GM21381 (cell line): ENCODE measurements around the gene GTPBP6.
"Not testable (repeated sequence)": the region's sequence is repeated elsewhere in the genome, so short reads cannot be mapped to it uniquely, and the experiment has no call there.

Source experiments
- ATAC-seq: cut with Tn5 transposase; IDR thresholded peaks from one replicate; pipeline ENCODE4 v1.9.1; 2021; ENCODE audit warnings: mild to moderate bottlenecking, moderate library complexity; ENCODE audit not compliant: unreplicated experiment

The GTPBP6 gene

DNA sequence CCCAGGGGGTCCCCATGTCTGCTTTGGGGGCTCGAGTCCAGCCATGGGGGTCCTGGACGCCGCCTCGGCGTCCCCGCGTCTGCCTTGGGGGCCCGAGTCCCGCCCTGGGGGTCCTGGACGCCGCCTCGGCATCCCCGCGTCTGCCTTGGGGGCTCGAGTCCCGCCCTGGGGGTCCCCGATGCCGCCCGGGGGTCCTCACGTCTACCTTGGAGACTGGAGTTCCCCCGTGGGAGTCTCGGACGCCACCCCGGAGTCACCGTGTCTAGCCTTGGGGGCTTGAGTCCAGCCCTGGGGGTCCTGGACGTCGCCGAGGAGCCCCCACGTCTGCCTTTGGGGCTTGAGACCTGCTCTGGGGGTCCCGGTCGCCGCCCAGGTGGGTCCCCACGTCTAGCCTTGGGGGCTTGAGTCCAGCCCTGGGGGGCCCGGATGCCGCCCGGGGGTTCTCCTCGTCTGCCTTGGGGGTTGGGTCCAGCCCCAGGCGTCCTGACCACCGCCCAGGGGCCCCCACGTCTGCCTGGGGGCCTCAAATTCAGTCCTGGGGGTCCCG, 1.1 kb upstream of the GTPBP6 start:
- ATAC-seq = no peak

GRCh38 chrX:318068-318738, 393 bp downstream of the GTPBP6 start:
- ATAC-seq = peak; percentile 57

DNA sequence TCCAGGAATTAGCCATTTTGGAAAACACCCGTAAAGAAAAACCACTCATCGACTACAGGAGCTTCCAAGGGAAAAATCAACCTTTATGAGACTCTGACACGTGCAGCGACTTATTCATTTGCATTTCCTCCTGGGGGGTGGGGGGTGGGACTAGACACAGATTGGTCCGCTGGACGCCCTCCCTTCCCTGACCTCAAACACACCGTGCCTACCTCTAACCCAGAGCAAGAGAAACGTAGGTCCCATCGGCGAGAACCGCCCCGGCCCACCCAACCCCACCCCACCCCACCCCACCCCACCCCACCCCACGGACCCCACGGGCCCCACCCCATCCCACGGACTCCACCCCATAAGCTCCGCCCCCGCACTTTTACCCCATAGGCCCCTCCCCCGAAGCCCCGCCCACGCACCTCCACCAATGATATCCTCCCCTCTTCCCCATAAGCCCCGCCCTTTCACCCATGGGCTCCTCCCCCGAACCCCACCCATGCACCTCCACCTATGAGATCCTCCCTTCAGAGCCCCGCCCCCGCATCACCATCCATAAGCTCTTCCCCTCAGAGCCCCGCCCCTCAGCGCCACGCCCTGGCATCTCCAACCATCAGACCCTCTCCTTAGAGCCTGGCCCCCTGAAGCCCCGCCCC, 1.1 kb downstream of the GTPBP6 start:
- no peak for ATAC-seq

- ATAC-seq = no peak
Observed at GRCh38 chrX:316351-317325, 2.0 kb downstream of the GTPBP6 start.

DNA sequence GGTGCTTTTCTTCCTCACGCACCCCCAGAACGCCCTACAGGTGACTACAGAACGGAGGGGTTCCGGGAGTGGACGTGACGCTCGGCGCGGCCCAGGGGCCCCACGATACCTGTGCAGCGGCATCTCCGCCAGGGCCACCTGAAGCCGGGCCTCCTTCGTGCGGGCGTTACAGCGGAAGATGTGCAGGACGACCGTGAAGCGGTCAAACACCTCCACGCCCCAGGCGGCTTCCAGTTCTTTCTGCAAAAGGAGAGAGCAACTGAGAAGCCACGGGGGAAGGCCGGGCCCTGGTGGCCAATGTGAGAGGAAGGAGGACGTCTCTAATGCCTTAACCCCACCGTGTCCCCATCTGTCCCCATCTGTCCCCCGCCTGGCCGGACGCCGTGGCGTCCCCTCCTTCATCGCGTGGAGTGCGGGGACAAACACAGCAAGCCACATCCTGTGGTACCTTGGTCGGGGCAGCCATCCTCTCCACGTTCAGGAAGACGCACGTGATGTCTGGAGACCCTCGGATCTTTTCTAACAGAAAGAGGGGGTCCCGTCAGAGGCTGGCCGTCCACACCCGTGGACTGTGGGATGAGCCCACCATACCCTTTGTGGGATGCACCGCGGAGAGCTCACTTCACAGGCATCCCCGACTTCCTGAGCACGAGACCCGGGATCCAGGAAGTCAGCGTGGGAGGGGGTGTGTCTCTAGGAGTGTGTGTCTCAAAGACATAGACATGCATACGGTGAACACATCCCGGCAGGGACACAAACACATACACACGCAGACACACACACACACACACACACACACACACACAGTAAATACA, 3.6 kb downstream of the GTPBP6 start:
- ATAC-seq = no peak

DNA sequence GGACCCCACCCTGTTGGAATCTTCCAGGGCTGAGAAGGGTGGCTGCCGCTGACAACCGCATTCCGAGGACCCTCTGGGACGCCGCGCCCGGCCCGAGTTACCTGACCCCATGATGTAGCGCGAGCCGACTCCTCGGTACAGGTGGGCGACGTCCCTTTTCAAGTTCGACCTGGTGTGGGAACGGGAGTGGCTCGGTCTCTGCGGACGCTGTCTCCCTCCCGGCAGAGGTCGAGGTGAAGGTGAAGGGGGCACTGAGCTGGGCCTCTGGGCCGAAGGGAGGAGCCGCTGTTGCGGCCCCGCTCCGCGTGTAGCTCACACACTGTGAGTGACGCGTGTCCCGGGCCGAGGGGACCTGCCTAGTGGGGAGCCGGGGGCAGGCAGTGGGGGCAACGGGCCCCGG, 4.5 kb downstream of the GTPBP6 start:
- ATAC-seq = no peak

- ATAC-seq = no peak
Observed at GRCh38 chrX:313546-313945, 5.0 kb downstream of the GTPBP6 start.

DNA sequence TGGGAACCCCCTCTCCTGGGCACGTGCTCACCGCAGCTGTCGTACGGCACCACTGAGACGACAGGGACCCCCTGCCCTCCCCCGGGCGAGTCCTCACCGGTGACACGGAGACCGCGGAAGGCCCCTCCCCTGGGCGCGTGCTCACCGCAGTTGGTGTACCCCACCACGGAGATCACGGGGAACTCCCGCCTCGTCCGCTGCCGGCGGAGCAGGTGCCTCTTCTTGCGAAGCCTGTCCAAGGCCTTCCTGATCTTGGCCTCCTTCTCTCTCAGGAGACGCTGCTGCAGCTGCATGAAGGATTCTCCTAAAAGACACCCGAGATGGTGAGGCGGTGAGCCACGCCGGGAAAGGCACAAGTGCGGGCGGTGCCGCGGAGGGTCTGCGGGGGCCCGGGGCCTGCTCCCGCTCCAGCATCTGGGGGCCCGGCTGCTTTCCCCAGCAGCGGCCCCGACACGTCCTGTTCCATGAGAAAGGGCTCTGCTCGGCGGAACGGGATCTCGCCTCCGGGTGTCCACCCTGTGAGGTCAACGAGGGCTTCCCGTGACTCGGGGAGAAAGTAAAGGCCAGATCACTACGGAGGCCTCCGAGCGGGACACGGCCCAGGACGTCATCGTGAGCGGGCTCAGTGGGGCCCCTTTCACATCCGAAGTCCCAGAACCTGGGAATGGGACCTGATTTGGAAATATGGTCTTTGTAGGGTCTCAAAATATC, 5.8 kb downstream of the GTPBP6 start:
- ATAC-seq = no peak

DNA sequence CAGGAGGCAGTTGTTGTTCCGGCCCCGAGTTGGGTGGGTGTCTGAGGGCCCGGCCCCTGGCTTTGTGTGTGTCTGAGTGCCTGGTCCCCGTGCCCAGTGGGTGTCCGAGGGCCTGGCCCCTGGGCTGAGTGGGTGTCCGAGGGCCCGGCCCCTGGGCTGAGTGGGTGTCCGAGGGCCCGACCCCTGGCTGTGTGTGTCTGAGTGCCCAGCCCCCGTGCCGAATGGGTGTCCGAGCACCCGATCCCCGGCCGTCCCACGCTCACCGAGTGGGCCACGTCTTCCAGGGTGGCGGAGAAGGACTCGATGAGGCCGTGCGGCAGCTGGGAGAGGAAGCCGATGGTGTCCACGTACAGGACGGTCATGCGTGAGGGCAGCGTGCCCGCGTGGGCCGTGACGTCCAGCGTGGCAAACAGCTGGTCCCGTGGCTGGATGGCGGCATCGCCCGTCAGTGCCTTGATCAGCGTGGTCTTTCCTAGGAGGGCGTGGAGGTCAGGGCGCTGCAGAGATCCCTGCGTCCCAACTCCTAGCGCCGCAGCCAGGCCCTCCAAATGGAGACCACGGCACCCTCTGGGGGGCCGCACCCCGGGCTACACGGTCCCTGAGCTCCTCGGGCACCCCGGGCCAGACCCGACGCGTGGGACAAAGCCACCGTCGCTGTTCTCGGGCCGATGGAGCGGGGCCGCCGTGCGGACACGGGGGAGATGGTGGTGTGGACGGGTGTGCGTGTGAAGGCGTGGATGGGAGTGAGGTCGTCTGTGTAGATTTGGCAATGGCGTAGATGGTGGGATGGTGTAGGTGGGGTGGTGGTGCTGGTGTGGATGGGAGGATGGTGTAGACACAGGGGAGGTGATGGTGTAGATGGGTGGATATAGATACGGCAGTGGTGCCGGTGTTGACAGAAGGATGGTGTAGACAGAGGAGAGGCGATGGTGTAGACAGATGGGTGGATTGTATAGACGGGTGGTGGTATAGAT, 7.2 kb downstream of the GTPBP6 start:
- ATAC-seq = no peak

GRCh38 chrX:310621-311155, 7.9 kb downstream of the GTPBP6 start:
- ATAC-seq = no peak

GRCh38 chrX:308821-309520, 9.6 kb downstream of the GTPBP6 start:
- ATAC-seq = no peak

DNA sequence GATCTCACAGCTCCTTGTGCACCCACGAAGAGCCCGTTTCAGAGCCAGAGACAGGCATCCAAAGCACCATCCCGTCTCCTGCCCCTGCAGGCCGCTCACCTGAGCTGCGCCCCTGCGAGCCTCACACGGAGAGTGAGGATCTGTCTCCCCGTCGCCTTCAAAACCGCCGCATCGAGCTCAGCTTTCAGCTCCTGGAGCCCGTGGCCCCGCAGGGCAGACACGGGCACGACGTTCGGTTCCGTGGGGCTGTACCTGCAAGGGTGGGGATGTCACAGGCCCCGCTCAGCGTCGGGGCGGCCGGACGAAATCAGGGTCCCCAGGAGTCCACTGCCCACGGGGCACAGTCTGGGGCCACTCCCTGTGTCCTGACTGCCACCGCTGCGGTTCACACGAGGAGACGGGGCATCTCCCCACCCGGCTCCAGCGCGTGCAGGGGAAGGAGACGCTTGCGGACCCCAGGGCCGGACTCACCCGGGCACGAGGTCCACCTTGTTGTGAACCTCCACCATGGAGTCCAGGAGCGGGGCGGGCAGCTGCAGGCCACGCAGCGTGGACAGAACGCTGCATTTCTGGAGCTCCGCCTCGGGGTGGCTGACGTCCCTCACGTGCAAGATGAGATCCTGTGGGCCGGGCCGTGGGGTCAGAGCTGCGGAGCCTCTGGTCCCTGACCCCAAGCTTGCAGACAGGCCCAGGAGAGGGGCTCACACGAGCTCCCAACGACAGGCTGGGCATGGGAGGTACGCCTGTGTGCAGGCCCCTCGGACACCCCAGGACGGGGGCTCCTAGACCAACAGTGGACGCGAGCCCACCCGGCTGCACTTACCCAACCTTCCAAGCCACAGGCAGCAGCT, 11.1 kb downstream of the GTPBP6 start:
- no peak for ATAC-seq

- not testable (repeated sequence) for ATAC-seq
Observed at GRCh38 chrX:306614-307251, 11.9 kb downstream of the GTPBP6 start.

DNA sequence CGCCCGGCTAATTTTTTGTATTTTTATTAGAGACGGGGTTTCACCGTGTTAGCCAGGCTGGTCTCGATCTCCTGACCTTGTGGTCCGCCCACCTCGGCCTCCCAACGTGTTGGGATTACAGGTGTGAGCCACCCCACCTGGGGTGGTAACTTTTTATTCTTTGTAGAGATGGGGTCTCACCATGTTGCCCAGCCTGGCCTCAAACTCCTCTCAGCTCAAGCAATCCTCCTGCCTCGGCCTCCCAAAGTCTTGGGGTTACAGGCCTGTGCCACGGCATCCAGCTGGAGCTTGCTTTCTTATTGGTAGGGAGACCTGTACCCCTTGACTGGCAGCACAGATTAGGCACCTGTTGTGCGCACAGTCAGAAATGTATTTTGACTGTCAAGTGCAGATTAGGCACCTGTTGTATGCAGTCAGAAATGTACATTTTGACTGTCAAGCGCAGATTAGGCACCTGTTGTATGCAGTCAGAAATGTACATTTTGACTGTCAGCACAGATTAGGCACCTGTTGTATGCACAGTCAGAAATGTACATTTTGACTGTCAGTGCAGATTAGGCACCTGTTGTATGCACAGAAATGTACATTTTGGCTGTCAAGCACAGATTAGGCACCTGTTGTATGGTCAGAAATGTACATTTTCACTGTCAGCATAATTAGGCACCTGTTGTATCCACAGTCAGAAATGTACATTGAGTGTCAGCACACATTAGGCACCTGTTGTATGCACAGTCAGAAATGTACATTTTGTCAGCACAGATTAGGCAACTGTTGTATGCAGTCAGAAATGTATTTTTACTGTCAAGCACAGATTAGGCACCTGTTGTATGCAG, 12.6 kb downstream of the GTPBP6 start:
- ATAC-seq = not testable (repeated sequence)

DNA sequence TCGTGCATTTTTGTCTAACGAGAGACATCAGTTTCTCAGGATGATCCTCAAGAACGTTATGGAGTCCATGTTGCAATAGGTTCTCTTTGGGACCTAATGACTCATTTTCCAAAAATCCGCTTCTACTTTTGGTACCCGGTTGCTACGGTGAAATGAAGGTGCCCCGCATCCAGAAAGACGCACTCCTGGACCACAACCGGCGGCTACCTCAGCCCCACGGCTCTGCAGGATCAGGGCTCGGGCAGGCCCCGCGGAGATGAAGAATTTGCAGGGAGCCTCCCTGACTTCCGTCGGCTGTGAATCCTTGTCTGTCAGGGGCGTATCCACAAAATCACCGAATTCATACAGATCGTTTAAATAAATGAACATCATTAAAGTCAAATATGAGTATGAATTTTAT, 15.6 kb downstream of the GTPBP6 start:
- no peak for ATAC-seq

- no peak for ATAC-seq
Observed at GRCh38 chrX:300334-300733, 18.3 kb downstream of the GTPBP6 start.
